Measurements from ENCODE around the gene ANGPTL8. TPM values are rescaled to one million over a fixed set of nuclear protein-coding genes. Genes with fewer than 3 reads are reported as not detected.
A peak's percentile ranks its signal among the peaks of the same experiment; 100 is the strongest.

The ANGPTL8 gene
- total and polyA plus RNA-seq, 2 of the 4 experiments (the other 2 are of a cell fraction): not detected

- in situ Hi-C loops (cut with MboI; ENCODE audit: low sequenced_read_pairs): no loop called here
- Histone ChIP-seq H3K23ac (ENCODE audit: low read depth, low read length) (no peak overlapping the region), H3K9me1 (ENCODE audit: insufficient read depth, low read length) (no peaks in the 10 kb centered on the region), H3K14ac (replicated peaks; ENCODE audit: low read depth, low read length) (no peak overlapping the region), H2AK9ac (replicated peaks; ENCODE audit: low read depth, low read length, poor library complexity) (peak overlapping the region; percentile 61), H4K5ac (ENCODE audit: low read depth, low read length) (no peak overlapping the region), H4K20me1 (ENCODE audit: insufficient read depth, low read length) (no peaks in the 10 kb centered on the region), H3K9me3 (ENCODE audit: control insufficient read depth, insufficient read depth, low read length) (no peaks in the 10 kb centered on the region), H3K18ac (ENCODE audit: low read depth, low read length) (no peak overlapping the region), H2AFZ (replicated peaks; ENCODE audit: low read length, poor library complexity) (no peak overlapping the region), H3K4me2 (ENCODE audit: low read depth, low read length) (no peak overlapping the region), H4K91ac (ENCODE audit: insufficient read depth, low read depth, low read length) (no peak overlapping the region), H2AK5ac (ENCODE audit: low read depth, low read length) (no peak overlapping the region), H3K27me3 (ENCODE audit: control insufficient read depth, insufficient read depth, low read length) (peaks cover 2% of the 10 kb centered on the region), H2BK120ac (ENCODE audit: low read depth, low read length) (no peak overlapping the region), H3K36me3 (ENCODE audit: control insufficient read depth, insufficient read depth, low read length) (no peaks in the 10 kb centered on the region), H3K79me1 (ENCODE audit: low read depth in 1 of 2, low read length in 2 of 2) (no peaks in the 10 kb centered on the region), H3K27ac (ENCODE audit: insufficient read depth, low read length) (no peak overlapping the region), H3K4me1 (ENCODE audit: control insufficient read depth, insufficient read depth, low read length) (peaks cover 8% of the 10 kb centered on the region), H2BK20ac (ENCODE audit: low read depth, low read length) (no peak overlapping the region), H3K4ac (ENCODE audit: low read depth, low read length) (no peak overlapping the region), H2BK15ac (ENCODE audit: low read depth, low read length) (no peak overlapping the region), H3K56ac (ENCODE audit: extremely low read depth, insufficient read depth, low read length) (no peak overlapping the region), H4K8ac (ENCODE audit: low read depth in 2 of 2, low read length in 2 of 2) (no peak overlapping the region), H2BK5ac (ENCODE audit: low read depth, low read length, poor library complexity, severe bottlenecking) (no peak overlapping the region), H3K9ac (ENCODE audit: low read depth, low read length) (no peak overlapping the region), H3K4me3 (ENCODE audit: insufficient read depth, low read depth, low read length) (no peak overlapping the region)
- 86% methylated on average over 1 of the region's 5 CpGs; no CpG with 5 or more reads in 1 of the 2 experiments for WGBS, 2 experiments (ENCODE audit: extremely low coverage in 2 of 2, insufficient read length in 1 of 2)
- POLR2A ChIA-PET (ENCODE audit: unreplicated experiment): no interaction called here
- CTCF ChIA-PET: interaction anchor here (1.0 kb wide), 1 partner anchor 11 kb away, joined by 3 read pairs; no protein-coding TSS in a partner anchor
- BruUV-seq (replicated peaks): no TSS peak
- intact Hi-C loops (cut with micrococcal nuclease): no loop called here
- ATAC-seq (ENCODE audit: low read depth) (no peak), DNase-seq (no peak)
- TF ChIP-seq MAZ (IDR thresholded peaks at IDR 0.05; ENCODE audit: borderline replicate concordance, low read depth, low read length): no peak
- dilution Hi-C loops (cut with HindIII; ENCODE audit: low sequenced_read_pairs, unreplicated experiment): no loop called here
Observed at GRCh38 chr19:11273989-11274388, 34.6 kb downstream of the ANGPTL8 start.

Data from IMR-90 (cell line).